HepG2 (cell line): ENCODE results near the gene AGGF1. TPM values are rescaled to one million over a fixed set of nuclear protein-coding genes. Genes with fewer than 3 reads are reported as not detected.

Experiments used
- ATAC-seq: fragments of 200-7000 bp; cut with Tn5 transposase; 3 replicates; pipeline ENCODE4 v1.9.1; 2020; ENCODE audit warnings: mild to moderate bottlenecking, moderate library complexity
- BruUV-seq: library from RNA; stranded (reverse); fragments of 400-500 nt; replicated peaks from 2 replicates; lab custom pipeline; 2021; lab: Mats Ljungman, UMichigan
- CTCF ChIA-PET: fragments of 300-600 bp; formaldehyde crosslinking; extraction: SDS; loops from one replicate; lab custom pipeline; 2021; ENCODE audit warnings: low total read pairs, inconsistent platforms, low intra/inter-chr PET ratio; lab: Yijun Ruan, JAX
- POLR2A ChIA-PET: fragments of 350-600 bp; sonication (Branson Sonifier 250); formaldehyde crosslinking; loops from one replicate; lab custom pipeline; 2020; ENCODE audit warnings: antibody characterized with exemption, inconsistent platforms; lab: Yijun Ruan, JAX
- DNase-seq: peaks from one replicate; pipeline ENCODE4 v3.0.0-alpha.2; 2015; ENCODE audit warnings: low spot score
- FAIRE-seq: peaks from 3 replicates; lab custom pipeline; 2011; peaks lifted over from hg19 to GRCh38; lab: Jason Lieb, UNC
- H2AFZ ChIP-seq: one replicate; pipeline ENCODE4 v1.6.1; 2011; ENCODE audit warnings: low read length, inconsistent platforms
- H3K27ac ChIP-seq: fragments of 300-600 bp; 3 replicates; pipeline ENCODE4 v1.8.0; 2011; ENCODE audit warnings: mixed run types, mild to moderate bottlenecking, mixed read lengths, low read length, inconsistent platforms; ENCODE audit not compliant: insufficient read depth; ENCODE audit errors: extremely low read length
- H3K27me3 ChIP-seq, 2 experiments: fragments of 200-600 bp in 1 of 2; 2 replicates in 1 of 2; 3 replicates in 1 of 2; pipeline versions ENCODE4 v1.6.0 to v1.8.0; 2011; ENCODE audit warnings: low read length in 2 of 2, mild to moderate bottlenecking in 2 of 2, moderate library complexity in 2 of 2, inconsistent platforms in 1 of 2; ENCODE audit not compliant: insufficient read depth in 2 of 2, control insufficient read depth in 1 of 2
- H3K36me3 ChIP-seq, 2 experiments: fragments of 200-600 bp in 1 of 2; replicated peaks in 1 of 2; 2 replicates in 1 of 2; 3 replicates in 1 of 2; pipeline versions ENCODE4 v1.5.1 to v1.8.0; 2011; ENCODE audit warnings: low read length in 2 of 2, inconsistent platforms in 1 of 2; ENCODE audit not compliant: insufficient read depth in 2 of 2, control insufficient read depth in 1 of 2
- H3K4me1 ChIP-seq: 2 replicates; pipeline ENCODE4 v1.5.1; 2012; ENCODE audit warnings: low read length, inconsistent platforms; ENCODE audit not compliant: insufficient read depth
- H3K4me2 ChIP-seq: 2 replicates; pipeline ENCODE4 v1.6.0; 2011; ENCODE audit warnings: low read depth, low read length, inconsistent platforms
- H3K4me3 ChIP-seq, 3 experiments: fragments of 200-600 bp in 1 of 3; sonication (generic), shearing (Covaris generic) in 1 of 3; replicated peaks in 1 of 3; 2 replicates each; pipeline ENCODE4 v1.5.1; 2011 to 2016; ENCODE audit warnings: low read length in 3 of 3, inconsistent platforms in 2 of 3, low read depth in 2 of 3, mild to moderate bottlenecking in 2 of 3, control low read depth in 1 of 3, mixed read lengths in 1 of 3; ENCODE audit not compliant: insufficient read depth in 1 of 3
- H3K79me2 ChIP-seq: one replicate; pipeline ENCODE4 v1.6.1; 2011; ENCODE audit warnings: low read length, inconsistent platforms; ENCODE audit not compliant: insufficient read depth
- H3K9ac ChIP-seq: 2 replicates; pipeline ENCODE4 v1.6.0; 2011; ENCODE audit warnings: mild to moderate bottlenecking, low read depth, low read length, inconsistent platforms; ENCODE audit not compliant: insufficient read depth
- H3K9me3 ChIP-seq: 2 replicates; pipeline ENCODE4 v1.5.1; 2012; ENCODE audit warnings: mild to moderate bottlenecking, low read length
- H4K20me1 ChIP-seq: 2 replicates; pipeline ENCODE4 v1.6.0; 2011; ENCODE audit warnings: inconsistent platforms, mild to moderate bottlenecking, low read length, moderate library complexity; ENCODE audit not compliant: insufficient read depth
- ATF4 ChIP-seq, 2 experiments: fragments of 450-650 bp in 1 of 2; sonication (generic) in 1 of 2; formaldehyde crosslinking; IDR thresholded peaks; 2 replicates each; pipeline versions ENCODE4 v1.5.0 to v1.8.0; 2020 to 2022; ENCODE audit warnings: mild to moderate bottlenecking in 1 of 2, missing genetic modification reagents in 1 of 2
- ATF7 ChIP-seq, 2 experiments: fragments of 450-650 bp in 1 of 2; sonication (generic) in 1 of 2; formaldehyde crosslinking in 1 of 2; IDR thresholded peaks; 2 replicates each; pipeline versions ENCODE4 v1.4.0 to v1.6.1; 2016 to 2020; ENCODE audit warnings: antibody characterized with exemption in 1 of 2, mild to moderate bottlenecking in 1 of 2, missing genetic modification reagents in 1 of 2
- HINFP ChIP-seq: sonication (generic); formaldehyde crosslinking; IDR thresholded peaks from 2 replicates; pipeline ENCODE4 v1.4.0; 2020; ENCODE audit warnings: low read depth, mild to moderate bottlenecking, missing genetic modification reagents
- NFYB ChIP-seq: sonication (generic); formaldehyde crosslinking; IDR thresholded peaks from 2 replicates; pipeline ENCODE4 v1.4.0; 2020; ENCODE audit warnings: missing genetic modification reagents
- ZBTB33 ChIP-seq: sonication (generic); formaldehyde crosslinking; IDR thresholded peaks from 2 replicates; pipeline ENCODE4 v1.4.0; 2020; ENCODE audit warnings: missing genetic modification reagents
- WGBS: methylation state at CpG from one replicate; pipeline ENCODE4 v1.1.6; 2017; ENCODE audit warnings: low lambda C conversion rate; 5-methylcytosine and 5-hydroxymethylcytosine counted together
- in situ Hi-C: cut with HindIII; loops from 2 replicates; pipeline ENCODE4 v1.10.0; 2017; ENCODE audit warnings: low pct_unique_long_range_greater_than_20kb; ENCODE audit not compliant: extremely low pct_ligation_motif_present
- intact Hi-C: fragments of 100-400 bp; cut with micrococcal nuclease; formaldehyde crosslinking; loops from one replicate; pipeline ENCODE4 v1.10.0; 2022; ENCODE audit not compliant: unreplicated experiment
- polyA plus RNA-seq, 8 experiments: library from polyadenylated mRNA; depleted of rRNA in 3 of 8; stranded (reverse) in 7 of 8; unstranded in 1 of 8; fragments of >200 nt; fragmentation: Illumina TruSeq in 4 of 8; extraction: Trizol in 4 of 8; gene quantifications; 2 replicates each; pipeline versions ENCODE4 v1.2.1 to v1.2.3, GENCODE V29; 2011 to 2016; ENCODE audit warnings: low read depth in 4 of 8, missing spikeins in 1 of 8, mixed read lengths in 1 of 8; ENCODE audit not compliant: insufficient read depth in 1 of 8
- total RNA-seq, 5 experiments: library from RNA; depleted of rRNA; stranded (reverse); fragments of >200 nt; fragmentation: Illumina TruSeq; extraction: Trizol; gene quantifications; 2 replicates each; pipeline ENCODE4 v1.2.3, GENCODE V29; 2016; ENCODE audit warnings: low read depth in 1 of 5

The AGGF1 gene
- total and polyA plus RNA-seq, 2 of the 13 experiments (the other 11 are each of a cell fraction or from before 2014, with no cell fraction given) = 12.9 to 15.5 TPM

- POLR2A ChIA-PET = interaction anchor here (2.1 kb wide), 1 partner anchor 10 kb away, joined by 5 read pairs; the partner anchor contains the start of gene ZBED3
- no peak overlapping the region for H3K9ac ChIP-seq
- no TSS peak for BruUV-seq
- no peak overlapping the region for H3K27ac ChIP-seq
- peaks cover 0 to 21% of the 10 kb centered on the region in 2 experiments; a peak in 3 of 5 replicates for H3K36me3 ChIP-seq
- H3K4me1 ChIP-seq = no peaks in the 10 kb centered on the region
- in situ Hi-C loops = no loop called here
- H3K4me2 ChIP-seq = no peak overlapping the region
- TF ChIP-seq ATF7 (IDR thresholded peaks at IDR 0.05) (no peak), ATF7 (CRISPR knock-in tag; IDR thresholded peaks at IDR 0.05) (no peak), ATF4 (CRISPR knock-in tag; IDR thresholded peaks at IDR 0.05) (no peak), NFYB (no peak), ZBTB33 (CRISPR knock-in tag) (no peak), HINFP (CRISPR knock-in tag) (no peak)
- CTCF ChIA-PET = no interaction called here
- H3K9me3 ChIP-seq = no peaks in the 10 kb centered on the region
- H4K20me1 ChIP-seq = no peaks in the 10 kb centered on the region
- H2AFZ ChIP-seq = no peak overlapping the region
- no peaks in the 10 kb centered on the region for H3K79me2 ChIP-seq
- H3K27me3 ChIP-seq = no peaks in the 10 kb centered on the region
- ATAC-seq (no peak), FAIRE-seq (no peak), DNase-seq (no peak)
- intact Hi-C loops = no loop called here
- WGBS = 99% methylated on average over 46 of the region's 105 CpGs
- no peak overlapping the region for H3K4me3 ChIP-seq
These were observed 47.0 kb downstream of the AGGF1 start for GRCh38 chr5:77076961-77077828.
